Endodermal cell (in vitro differentiated cells): ENCODE data around the gene KCNJ9. TPM values are rescaled to one million over a fixed set of nuclear protein-coding genes. Genes with fewer than 3 reads are reported as not detected.
"Not testable (repeated sequence)": the region's sequence is repeated elsewhere in the genome, so short reads cannot be mapped to it uniquely, and the experiment has no call there.

Source experiments
- DNase-seq: peaks from one replicate; pipeline ENCODE4 v3.0.0-alpha.2; 2017
- H3K27ac ChIP-seq: 2 replicates; pipeline ENCODE4 v1.5.1; 2013; ENCODE audit warnings: mild to moderate bottlenecking, low read depth, low read length, moderate library complexity
- H3K27me3 ChIP-seq: 2 replicates; pipeline ENCODE4 v1.6.1; 2013; ENCODE audit warnings: mild to moderate bottlenecking, low read length, moderate library complexity; ENCODE audit not compliant: insufficient read depth, control insufficient read depth, poor library complexity, severe bottlenecking
- H3K36me3 ChIP-seq: 2 replicates; pipeline ENCODE4 v1.7.0; 2013; ENCODE audit warnings: mild to moderate bottlenecking, low read length, moderate library complexity; ENCODE audit not compliant: control insufficient read depth, insufficient read depth
- H3K4me1 ChIP-seq: one replicate; pipeline ENCODE4 v1.7.0; 2013; ENCODE audit warnings: low read length; ENCODE audit not compliant: control insufficient read depth, insufficient read depth
- H3K4me3 ChIP-seq: 2 replicates; pipeline ENCODE4 v1.5.1; 2013; ENCODE audit warnings: mild to moderate bottlenecking, low read length, moderate library complexity
- H3K9ac ChIP-seq: 2 replicates; pipeline ENCODE4 v1.6.1; 2013; ENCODE audit warnings: mild to moderate bottlenecking, low read length, moderate library complexity; ENCODE audit not compliant: poor library complexity, severe bottlenecking; ENCODE audit errors: extremely low read depth
- H3K9me3 ChIP-seq: 2 replicates; pipeline ENCODE4 v1.6.1; 2013; ENCODE audit warnings: mild to moderate bottlenecking, low read length, moderate library complexity; ENCODE audit not compliant: control insufficient read depth
- H3K27ac Mint-ChIP-seq: 2 replicates; pipeline ENCODE4 v1.8.0; 2020; ENCODE audit warnings: mixed read lengths
- H3K27me3 Mint-ChIP-seq: 2 replicates; pipeline ENCODE4 v1.8.0; 2021; ENCODE audit warnings: mild to moderate bottlenecking, mixed read lengths; ENCODE audit not compliant: insufficient read depth
- H3K36me3 Mint-ChIP-seq: 2 replicates; pipeline ENCODE4 v1.8.0; 2020; ENCODE audit warnings: low read depth, mixed read lengths
- H3K4me1 Mint-ChIP-seq: 2 replicates; pipeline ENCODE4 v1.8.0; 2020; ENCODE audit warnings: mixed read lengths
- H3K4me3 Mint-ChIP-seq: 2 replicates; pipeline ENCODE4 v1.8.0; 2020; ENCODE audit warnings: mild to moderate bottlenecking, moderate library complexity, mixed read lengths
- H3K9me3 Mint-ChIP-seq: 2 replicates; pipeline ENCODE4 v1.8.0; 2020; ENCODE audit warnings: mild to moderate bottlenecking, mixed read lengths
- WGBS, 2 experiments: methylation state at CpG; one replicate each; pipeline versions ENCODE4 v1.1.5 to v1.1.7; 2013; ENCODE audit warnings: missing lambda C conversion rate in 2 of 2, mixed read lengths in 1 of 2; ENCODE audit not compliant: insufficient coverage in 1 of 2, insufficient read length in 1 of 2; 5-methylcytosine and 5-hydroxymethylcytosine counted together
- total RNA-seq, 2 donors: library from RNA; stranded (reverse); fragmentation: NEBNext Ultra II Directional in 1 of 2; extraction: Animal tissue kit (Norgen Biotek cat#: 25700) in 1 of 2; gene quantifications; 2 replicates in 1 of 2; 3 replicates in 1 of 2; pipeline ENCODE4 v1.2.1, GENCODE V29; 2021
- TF ChIP-seq, protein P1 (sequence below): fragments of 200-600 bp; sonication (generic); conservative IDR thresholded peaks from 2 replicates; pipeline ENCODE4 v1.5.0; 2021; ENCODE audit warnings: antibody characterized with exemption, mild to moderate bottlenecking

The KCNJ9 gene
- total RNA-seq, 2 donors from 2014 or later: not detected

DNA sequence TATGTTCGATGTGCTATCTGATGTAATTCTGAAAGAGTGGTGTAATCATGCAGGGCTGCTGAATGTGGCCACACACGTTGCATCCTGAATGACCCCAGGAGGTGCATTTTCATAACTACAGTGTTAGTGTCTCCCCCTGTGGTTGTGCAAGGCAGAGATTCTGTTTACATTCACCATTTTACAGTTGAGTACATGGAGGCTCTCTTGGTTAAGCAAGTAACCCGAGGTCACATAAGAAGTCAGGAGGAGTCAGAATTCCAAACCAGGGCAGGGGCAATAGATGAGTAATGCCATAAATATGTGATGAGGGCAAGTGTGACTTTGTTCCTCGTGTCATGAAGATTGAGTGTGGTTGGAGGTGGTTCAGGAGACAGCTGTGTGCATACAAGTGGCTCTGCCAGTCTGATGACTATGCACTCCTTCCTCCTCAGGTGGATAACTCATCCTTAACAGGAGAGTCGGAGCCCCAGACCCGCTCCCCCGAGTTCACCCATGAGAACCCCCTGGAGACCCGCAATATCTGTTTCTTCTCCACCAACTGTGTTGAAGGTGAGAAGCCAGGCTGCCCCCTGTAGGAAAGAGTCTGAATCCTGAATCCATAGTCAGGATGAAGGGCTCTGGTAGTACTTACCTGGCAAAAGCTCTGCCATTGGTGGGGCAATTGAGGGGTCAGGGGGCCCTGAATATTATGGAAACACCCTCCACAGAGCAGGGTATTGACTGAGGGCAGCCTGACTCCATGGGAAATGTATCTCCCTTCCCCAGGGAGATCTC, 43.6 kb downstream of the KCNJ9 start:
- no peak overlapping the region for H3K27ac Mint-ChIP-seq

DNA sequence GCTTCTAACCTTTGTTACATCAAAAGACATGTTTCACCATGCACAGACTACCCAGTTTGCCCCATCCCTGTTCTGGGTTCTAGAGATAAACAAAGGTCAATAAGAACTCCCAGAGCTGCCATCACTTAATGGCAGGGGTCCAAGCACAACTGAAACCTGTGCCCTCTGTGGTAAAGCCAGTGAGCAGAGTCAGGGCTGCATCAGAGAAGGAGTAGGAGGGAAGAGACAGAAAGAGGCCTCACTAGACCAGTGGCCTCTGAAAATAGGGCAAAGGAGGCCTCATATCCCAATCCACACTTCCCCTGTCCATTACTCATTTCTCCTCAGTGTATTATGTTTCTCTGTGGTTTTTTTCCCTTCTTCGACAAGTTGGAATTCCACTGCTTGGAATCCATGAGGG, 44.4 kb downstream of the KCNJ9 start:
- Histone ChIP-seq H3K9ac (no peak overlapping the region), H3K27ac (no peak overlapping the region), H3K36me3 (no peaks in the 10 kb centered on the region), H3K4me3 (no peak overlapping the region), H3K4me1 (no peaks in the 10 kb centered on the region), H3K27me3 (no peaks in the 10 kb centered on the region), H3K9me3 (no peaks in the 10 kb centered on the region)
- WGBS, 2 experiments: 92% methylated on average over 1 of the region's 1 CpG; no CpG with 5 or more reads in 1 of the 2 experiments
- H3K27ac Mint-ChIP-seq: no peak overlapping the region
- no peaks in the 10 kb centered on the region for H3K9me3 Mint-ChIP-seq
- H3K4me1 Mint-ChIP-seq: no peaks in the 10 kb centered on the region
- H3K36me3 Mint-ChIP-seq: no peaks in the 10 kb centered on the region
- no peaks in the 10 kb centered on the region for H3K27me3 Mint-ChIP-seq
- DNase-seq: no peak
- H3K4me3 Mint-ChIP-seq: no peak overlapping the region
- TF ChIP-seq, protein P1, sequence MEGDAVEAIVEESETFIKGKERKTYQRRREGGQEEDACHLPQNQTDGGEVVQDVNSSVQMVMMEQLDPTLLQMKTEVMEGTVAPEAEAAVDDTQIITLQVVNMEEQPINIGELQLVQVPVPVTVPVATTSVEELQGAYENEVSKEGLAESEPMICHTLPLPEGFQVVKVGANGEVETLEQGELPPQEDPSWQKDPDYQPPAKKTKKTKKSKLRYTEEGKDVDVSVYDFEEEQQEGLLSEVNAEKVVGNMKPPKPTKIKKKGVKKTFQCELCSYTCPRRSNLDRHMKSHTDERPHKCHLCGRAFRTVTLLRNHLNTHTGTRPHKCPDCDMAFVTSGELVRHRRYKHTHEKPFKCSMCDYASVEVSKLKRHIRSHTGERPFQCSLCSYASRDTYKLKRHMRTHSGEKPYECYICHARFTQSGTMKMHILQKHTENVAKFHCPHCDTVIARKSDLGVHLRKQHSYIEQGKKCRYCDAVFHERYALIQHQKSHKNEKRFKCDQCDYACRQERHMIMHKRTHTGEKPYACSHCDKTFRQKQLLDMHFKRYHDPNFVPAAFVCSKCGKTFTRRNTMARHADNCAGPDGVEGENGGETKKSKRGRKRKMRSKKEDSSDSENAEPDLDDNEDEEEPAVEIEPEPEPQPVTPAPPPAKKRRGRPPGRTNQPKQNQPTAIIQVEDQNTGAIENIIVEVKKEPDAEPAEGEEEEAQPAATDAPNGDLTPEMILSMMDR: no peak

More for the DNA sequence above, 43.6 kb downstream of the KCNJ9 start:
- Histone ChIP-seq H3K36me3 (no peaks in the 10 kb centered on the region), H3K9me3 (no peaks in the 10 kb centered on the region), H3K27ac (peak overlapping the region; percentile 2), H3K27me3 (no peaks in the 10 kb centered on the region), H3K4me1 (no peaks in the 10 kb centered on the region), H3K9ac (no peak overlapping the region), H3K4me3 (no peak overlapping the region)
- H3K36me3 Mint-ChIP-seq: no peaks in the 10 kb centered on the region
- no peaks in the 10 kb centered on the region for H3K27me3 Mint-ChIP-seq
- H3K4me1 Mint-ChIP-seq: no peaks in the 10 kb centered on the region
- no peak overlapping the region for H3K4me3 Mint-ChIP-seq
- DNase-seq: peak; percentile 62
- WGBS, 2 experiments: 62 to 84% methylated on average over 3 to 8 of the region's 8 CpGs
- no peaks in the 10 kb centered on the region for H3K9me3 Mint-ChIP-seq
- TF ChIP-seq, protein P1: peak; percentile 55

DNA sequence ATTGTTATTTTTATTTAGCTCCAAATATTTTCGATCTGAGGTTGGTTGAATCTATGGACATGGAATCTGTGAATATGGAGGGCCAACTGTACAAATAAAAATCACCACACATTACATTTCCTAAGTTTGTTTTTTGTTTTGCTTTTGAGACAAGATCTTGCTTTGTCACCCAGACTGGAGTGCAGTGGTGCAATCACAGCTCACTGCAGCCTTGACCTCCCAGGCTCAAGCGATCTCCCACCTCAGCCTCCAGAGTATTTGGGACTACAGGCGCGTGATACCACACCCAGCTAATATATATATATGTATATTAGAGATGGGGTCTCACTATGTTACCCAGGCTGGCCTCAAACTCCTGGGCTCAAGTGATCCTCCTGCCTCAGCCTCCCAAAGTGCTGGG, 45.0 kb downstream of the KCNJ9 start:
- not testable (repeated sequence) for H3K36me3 ChIP-seq, H3K27ac ChIP-seq, H3K4me1 Mint-ChIP-seq, H3K9ac ChIP-seq, H3K4me1 ChIP-seq, H3K36me3 Mint-ChIP-seq, H3K27me3 ChIP-seq, H3K27ac Mint-ChIP-seq, DNase-seq, H3K4me3 Mint-ChIP-seq, H3K9me3 Mint-ChIP-seq, H3K9me3 ChIP-seq, H3K27me3 Mint-ChIP-seq, H3K4me3 ChIP-seq
- WGBS, 2 experiments: 100% methylated on average over 2 of the region's 4 CpGs; no CpG with 5 or more reads in 1 of the 2 experiments
